ENCODE results near the gene ARMC6.
"Not testable (repeated sequence)": the region's sequence is repeated elsewhere in the genome, so short reads cannot be mapped to it uniquely, and the experiment has no call there.

ARMC6 gene

DNA sequence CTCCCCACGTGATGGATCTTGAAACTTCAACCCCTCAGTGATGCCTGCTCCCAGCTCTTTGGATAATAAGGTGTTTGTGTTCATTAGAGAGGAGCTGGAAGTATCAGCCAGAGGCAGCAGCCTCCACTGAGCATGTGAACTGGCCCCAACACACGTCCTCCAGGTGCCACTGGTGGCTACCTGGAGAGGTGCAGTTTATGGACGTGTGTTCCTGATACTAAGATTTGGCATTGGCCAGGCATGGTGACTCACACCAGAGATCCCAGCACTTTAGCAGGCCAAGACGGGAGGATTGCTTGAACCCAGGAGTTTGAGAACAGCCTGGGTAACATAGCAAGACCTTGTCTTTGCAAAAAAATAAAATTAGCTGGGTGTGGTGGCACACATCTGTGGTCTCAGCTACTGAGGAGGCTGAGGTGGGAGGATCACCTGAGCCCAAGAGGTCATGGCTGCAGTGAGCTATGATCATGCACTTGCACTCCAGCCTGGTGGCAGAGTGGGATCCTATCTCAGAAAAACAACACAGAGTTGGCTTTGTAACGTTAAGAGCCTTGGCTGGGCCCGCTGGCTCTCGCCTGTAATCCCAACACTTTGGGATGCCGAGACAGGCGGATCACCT is 64.8 kb downstream of the ARMC6 start:
- no peak for DNase-seq (ENCODE audit: low read depth)
- TF ChIP-seq POLR2A (IDR thresholded peaks at IDR 0.05; ENCODE audit: extremely low read depth, insufficient read length) (no peak), MYC (IDR thresholded peaks at IDR 0.05; ENCODE audit: low read depth, low read length) (no peak)
- TF ChIP-seq, protein P1, sequence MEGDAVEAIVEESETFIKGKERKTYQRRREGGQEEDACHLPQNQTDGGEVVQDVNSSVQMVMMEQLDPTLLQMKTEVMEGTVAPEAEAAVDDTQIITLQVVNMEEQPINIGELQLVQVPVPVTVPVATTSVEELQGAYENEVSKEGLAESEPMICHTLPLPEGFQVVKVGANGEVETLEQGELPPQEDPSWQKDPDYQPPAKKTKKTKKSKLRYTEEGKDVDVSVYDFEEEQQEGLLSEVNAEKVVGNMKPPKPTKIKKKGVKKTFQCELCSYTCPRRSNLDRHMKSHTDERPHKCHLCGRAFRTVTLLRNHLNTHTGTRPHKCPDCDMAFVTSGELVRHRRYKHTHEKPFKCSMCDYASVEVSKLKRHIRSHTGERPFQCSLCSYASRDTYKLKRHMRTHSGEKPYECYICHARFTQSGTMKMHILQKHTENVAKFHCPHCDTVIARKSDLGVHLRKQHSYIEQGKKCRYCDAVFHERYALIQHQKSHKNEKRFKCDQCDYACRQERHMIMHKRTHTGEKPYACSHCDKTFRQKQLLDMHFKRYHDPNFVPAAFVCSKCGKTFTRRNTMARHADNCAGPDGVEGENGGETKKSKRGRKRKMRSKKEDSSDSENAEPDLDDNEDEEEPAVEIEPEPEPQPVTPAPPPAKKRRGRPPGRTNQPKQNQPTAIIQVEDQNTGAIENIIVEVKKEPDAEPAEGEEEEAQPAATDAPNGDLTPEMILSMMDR (IDR thresholded peaks at IDR 0.05; ENCODE audit: low read depth, low read length): no peak
- TF ChIP-seq, protein P2, sequence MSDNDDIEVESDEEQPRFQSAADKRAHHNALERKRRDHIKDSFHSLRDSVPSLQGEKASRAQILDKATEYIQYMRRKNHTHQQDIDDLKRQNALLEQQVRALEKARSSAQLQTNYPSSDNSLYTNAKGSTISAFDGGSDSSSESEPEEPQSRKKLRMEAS (IDR thresholded peaks at IDR 0.05; ENCODE audit: low read depth, low read length): no peak
- H3K4me3 ChIP-seq (ENCODE audit: low read depth, low read length): no peak overlapping the region

DNA sequence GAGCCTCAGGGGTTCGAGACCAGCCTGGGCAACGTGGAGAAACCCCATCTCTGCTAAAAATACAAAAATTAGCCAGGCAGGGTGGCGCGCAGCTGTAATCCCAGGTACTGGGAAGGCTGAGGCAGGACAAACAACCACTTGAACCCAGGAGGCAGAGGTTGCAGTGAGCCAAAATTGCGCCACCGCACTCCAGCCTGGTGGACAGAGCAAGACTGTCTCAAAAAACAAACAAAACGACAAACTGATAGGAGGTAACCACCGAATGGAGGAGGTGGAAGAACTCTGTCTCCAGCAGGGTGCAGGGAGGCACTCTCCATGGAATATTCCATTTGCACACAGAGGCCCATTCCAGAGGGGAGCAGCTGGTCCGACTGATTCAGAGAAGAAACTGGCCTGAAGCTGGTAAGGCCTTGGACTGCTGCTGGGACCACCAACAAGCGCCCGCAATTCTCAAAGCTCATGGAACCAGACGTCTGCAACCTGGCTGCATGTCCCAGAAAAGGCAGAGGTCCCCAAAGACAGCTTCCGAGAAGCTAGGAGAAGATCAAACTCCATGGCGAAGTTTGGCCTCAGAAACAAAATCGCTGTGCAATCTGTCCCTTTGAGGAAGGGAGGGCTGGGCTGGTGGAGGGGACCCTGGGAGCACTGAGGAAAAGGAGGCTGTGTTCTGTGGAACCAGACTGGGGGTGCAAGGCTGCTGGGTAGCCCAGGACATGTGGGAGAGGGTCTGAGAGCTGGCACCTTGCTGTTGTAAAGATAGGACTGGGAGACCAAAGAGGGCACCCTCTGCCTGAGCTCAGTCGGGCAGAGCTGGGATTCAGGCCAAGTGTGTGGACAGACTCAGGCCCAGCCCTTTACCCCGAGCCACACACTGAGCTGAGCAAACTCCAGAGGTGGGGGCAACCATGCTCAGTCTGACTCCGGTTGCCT is 65.6 kb downstream of the ARMC6 start:
- DNase-seq (ENCODE audit: low read depth): no peak
- TF ChIP-seq, protein P1 (IDR thresholded peaks at IDR 0.05; ENCODE audit: low read depth, low read length): no peak
- TF ChIP-seq, protein P2 (IDR thresholded peaks at IDR 0.05; ENCODE audit: low read depth, low read length): no peak
- TF ChIP-seq POLR2A (IDR thresholded peaks at IDR 0.05; ENCODE audit: extremely low read depth, insufficient read length): no peak
- no peak for TF ChIP-seq MYC (IDR thresholded peaks at IDR 0.05; ENCODE audit: low read depth, low read length)
- no peak overlapping the region for H3K4me3 ChIP-seq (ENCODE audit: low read depth, low read length)

DNA sequence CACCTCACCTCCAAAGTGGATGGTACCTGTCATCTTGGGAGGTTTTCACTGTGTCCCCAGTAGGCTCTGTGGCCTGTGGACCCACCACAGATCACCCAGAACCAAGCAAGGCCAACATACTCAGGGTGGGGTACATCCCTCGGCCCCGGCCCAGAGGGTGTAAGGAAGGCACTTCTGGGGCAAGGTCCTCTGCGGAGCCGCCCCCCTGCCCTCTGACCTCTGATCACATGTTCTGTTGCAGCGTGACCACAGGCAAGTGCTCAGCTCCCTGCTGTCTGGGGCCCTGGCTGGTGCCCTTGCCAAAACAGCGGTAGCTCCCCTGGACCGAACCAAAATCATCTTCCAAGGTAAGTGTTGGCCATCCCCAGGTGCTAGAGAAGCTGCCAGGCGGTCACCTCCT is 68.1 kb downstream of the ARMC6 start:
- TF ChIP-seq, protein P2 (IDR thresholded peaks at IDR 0.05; ENCODE audit: low read depth, low read length): no peak
- no peak for TF ChIP-seq MYC (IDR thresholded peaks at IDR 0.05; ENCODE audit: low read depth, low read length)
- TF ChIP-seq POLR2A (IDR thresholded peaks at IDR 0.05; ENCODE audit: extremely low read depth, insufficient read length): no peak
- TF ChIP-seq, protein P1 (IDR thresholded peaks at IDR 0.05; ENCODE audit: low read depth, low read length): no peak
- DNase-seq (ENCODE audit: low read depth): no peak
- no peak overlapping the region for H3K4me3 ChIP-seq (ENCODE audit: low read depth, low read length)

DNA sequence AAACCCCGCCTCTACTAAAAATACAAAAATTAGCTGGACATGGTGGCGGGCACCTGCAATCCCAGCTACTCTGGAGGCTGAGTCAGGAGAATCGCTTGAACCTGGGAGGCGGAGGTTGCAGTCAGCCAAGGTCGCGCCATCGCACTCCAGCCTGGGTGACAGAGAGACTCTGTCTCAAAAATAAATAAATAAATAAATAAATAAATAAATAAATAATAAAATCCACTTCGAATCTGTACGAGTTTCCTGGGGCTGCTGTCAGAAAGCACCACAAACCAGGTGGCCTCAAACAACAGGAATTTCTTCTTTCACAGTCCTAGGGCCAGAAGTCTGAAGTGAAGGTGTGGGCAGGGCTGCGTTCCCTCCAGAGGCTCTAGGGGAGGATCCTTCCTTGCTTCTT is 69.2 kb downstream of the ARMC6 start:
- not testable (repeated sequence) for DNase-seq (ENCODE audit: low read depth); H3K4me3 ChIP-seq (ENCODE audit: low read depth, low read length)

DNA sequence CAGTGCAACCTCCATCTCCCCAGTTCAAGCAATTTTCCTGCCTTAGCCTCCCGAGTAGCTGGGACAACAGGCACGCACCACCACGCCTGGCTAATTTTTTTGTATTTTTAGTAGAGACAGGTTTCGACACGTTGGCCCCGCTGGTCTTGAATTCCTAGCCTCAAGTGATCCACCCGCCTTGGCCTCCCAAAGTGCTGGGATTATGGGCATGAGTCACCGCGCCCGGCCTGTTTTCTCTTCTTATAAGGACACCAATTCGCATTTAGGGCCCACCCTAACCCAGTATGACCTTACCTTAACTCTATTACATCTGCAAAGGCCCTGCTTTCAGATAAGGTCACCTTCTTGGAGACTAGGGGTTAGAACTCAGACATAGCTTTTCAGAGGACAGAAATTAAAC is 69.8 kb downstream of the ARMC6 start:
- DNase-seq (ENCODE audit: low read depth): no peak
- TF ChIP-seq MYC (IDR thresholded peaks at IDR 0.05; ENCODE audit: low read depth, low read length): no peak
- TF ChIP-seq POLR2A (IDR thresholded peaks at IDR 0.05; ENCODE audit: extremely low read depth, insufficient read length): no peak
- TF ChIP-seq, protein P2 (IDR thresholded peaks at IDR 0.05; ENCODE audit: low read depth, low read length): no peak
- TF ChIP-seq, protein P1 (IDR thresholded peaks at IDR 0.05; ENCODE audit: low read depth, low read length): no peak
- H3K4me3 ChIP-seq (ENCODE audit: low read depth, low read length): no peak overlapping the region

DNA sequence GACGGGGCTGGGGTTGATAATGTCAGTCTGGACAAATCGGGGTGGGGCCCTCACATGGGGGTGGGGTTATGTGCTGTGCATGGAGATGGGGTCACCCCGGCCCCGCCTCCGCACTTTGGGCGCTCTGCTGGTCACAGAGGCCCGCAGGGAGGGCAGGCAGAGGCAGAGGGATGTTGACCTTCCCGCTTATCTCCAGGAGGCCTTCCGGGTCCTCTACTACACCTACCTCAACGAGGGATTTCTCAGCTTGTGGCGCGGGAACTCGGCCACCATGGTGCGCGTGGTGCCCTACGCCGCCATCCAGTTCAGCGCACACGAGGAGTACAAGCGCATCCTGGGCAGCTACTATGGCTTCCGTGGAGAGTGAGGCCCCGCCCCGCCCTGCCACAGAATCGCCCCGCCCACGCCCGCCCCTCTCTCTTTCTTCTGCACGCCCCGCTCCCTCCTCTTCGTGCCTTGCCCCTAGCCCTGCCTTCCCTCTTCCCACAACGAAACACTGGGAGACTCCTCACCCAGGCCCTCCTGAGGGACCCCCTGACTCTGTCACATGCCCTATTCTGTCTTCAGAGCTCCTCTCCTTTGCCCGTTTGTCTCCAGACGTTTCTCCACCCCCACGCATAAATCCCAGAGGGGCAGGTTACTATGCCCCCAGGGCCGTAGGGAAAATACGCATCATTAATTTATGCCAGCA is 72.1 kb downstream of the ARMC6 start:
- TF ChIP-seq, protein P1 (IDR thresholded peaks at IDR 0.05; ENCODE audit: low read depth, low read length): no peak
- TF ChIP-seq POLR2A (IDR thresholded peaks at IDR 0.05; ENCODE audit: extremely low read depth, insufficient read length) (no peak), MYC (IDR thresholded peaks at IDR 0.05; ENCODE audit: low read depth, low read length) (no peak)
- TF ChIP-seq, protein P2 (IDR thresholded peaks at IDR 0.05; ENCODE audit: low read depth, low read length): no peak
- H3K4me3 ChIP-seq (ENCODE audit: low read depth, low read length): peak overlapping the region; percentile 29
- DNase-seq (ENCODE audit: low read depth): peak; percentile 71

Measured in NB4 (cell line).